ENCODE results near the gene ETV3.

Gene ETV3

DNA sequence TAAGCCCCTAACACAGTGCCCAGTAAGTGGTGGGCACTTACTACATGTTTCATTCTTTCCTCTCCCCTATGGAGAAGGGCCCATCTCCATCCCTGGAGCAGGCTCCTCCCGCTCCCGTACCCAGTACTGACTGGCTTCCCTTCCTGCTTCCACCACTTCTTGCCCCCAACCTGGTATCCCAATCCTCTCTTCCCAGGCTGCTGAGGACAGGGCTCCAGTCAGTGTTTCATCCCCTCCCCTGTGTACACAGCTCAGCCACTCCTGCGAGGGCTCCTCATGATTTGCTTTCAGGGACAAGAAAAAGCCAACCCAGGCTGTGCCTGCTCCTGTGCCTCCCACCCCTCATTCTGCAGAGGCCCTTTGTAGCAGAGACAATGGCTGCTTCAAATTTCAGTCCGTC lies 20.8 kb upstream of the ETV3 start:
- no peak for DNase-seq

GRCh38 chr1:157157501-157158190 lies 19.5 kb upstream of the ETV3 start:
- DNase-seq, result no peak

GRCh38 chr1:157156058-157156541 lies 17.9 kb upstream of the ETV3 start:
- DNase-seq, result peak; percentile 76

GRCh38 chr1:157155658-157156057 lies 17.5 kb upstream of the ETV3 start:
- no peak for DNase-seq

GRCh38 chr1:157154940-157155514 lies 16.8 kb upstream of the ETV3 start:
- peak in 1 of 2 donors; percentile 59 for DNase-seq

- DNase-seq, result no peak
Measured at GRCh38 chr1:157154291-157154690, 16.1 kb upstream of the ETV3 start.

GRCh38 chr1:157153746-157154145 lies 15.6 kb upstream of the ETV3 start:
- no peak for DNase-seq

DNA sequence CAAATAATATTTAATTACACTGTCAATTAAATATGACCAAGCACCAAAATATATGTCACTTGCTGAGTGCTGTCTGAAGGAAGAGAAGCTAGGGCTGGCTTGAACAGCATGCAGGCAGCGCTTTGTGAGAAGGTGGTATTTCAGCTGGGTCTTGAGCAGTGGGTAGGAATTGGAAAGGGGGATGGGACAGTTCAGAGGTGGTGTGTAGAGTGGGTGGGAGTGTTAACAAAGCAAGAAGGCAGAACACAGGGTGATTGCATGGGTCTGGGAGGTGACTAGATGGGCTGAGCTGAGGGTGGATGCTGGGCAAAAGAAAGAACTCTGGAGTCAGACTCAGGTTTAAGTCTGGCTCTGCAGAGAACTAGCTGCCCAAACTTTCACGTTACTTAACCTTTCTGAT lies 14.3 kb upstream of the ETV3 start:
- DNase-seq, result no peak

DNA sequence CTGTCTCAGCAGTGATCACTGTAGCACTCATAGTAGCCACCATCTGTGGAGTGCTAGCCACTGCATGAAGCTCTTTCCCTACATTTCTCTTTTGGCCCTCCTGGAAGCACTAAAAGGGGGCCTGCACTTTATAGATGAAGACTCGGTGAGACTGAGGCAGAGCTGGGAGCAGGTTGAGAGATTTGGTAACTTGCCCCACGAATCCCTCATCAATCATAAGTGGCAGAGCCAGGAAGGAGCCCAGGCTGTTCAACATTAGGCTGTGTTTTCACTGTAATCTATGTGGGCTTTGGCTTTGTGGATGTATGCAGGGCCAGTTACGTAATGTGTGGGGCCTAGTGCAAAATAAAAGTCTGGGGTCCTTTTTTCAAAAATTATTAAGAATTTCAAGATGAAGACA lies 13.3 kb upstream of the ETV3 start:
- no peak for DNase-seq

GRCh38 chr1:157151073-157151472 lies 12.9 kb upstream of the ETV3 start:
- no peak for DNase-seq

DNA sequence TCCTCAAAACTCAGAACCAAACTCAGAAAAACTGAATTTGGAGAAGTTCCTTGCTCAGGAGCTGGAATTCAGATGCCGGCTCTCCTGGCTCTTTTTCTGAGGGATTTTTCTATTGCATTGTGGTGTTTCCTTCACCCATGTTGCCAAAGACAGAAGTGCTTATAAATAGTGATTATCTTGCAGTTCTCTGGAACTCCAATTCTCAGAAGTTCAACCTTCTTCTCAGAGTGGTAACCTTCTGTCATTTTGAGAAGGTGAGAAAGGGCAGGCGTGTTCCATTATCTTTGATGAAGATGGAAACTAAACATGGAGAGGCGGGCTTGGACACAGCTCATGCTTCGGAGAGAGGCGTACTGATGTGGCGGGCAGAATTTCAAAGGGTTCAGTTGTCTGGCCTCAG lies 12.4 kb upstream of the ETV3 start:
- DNase-seq, result no peak

DNA sequence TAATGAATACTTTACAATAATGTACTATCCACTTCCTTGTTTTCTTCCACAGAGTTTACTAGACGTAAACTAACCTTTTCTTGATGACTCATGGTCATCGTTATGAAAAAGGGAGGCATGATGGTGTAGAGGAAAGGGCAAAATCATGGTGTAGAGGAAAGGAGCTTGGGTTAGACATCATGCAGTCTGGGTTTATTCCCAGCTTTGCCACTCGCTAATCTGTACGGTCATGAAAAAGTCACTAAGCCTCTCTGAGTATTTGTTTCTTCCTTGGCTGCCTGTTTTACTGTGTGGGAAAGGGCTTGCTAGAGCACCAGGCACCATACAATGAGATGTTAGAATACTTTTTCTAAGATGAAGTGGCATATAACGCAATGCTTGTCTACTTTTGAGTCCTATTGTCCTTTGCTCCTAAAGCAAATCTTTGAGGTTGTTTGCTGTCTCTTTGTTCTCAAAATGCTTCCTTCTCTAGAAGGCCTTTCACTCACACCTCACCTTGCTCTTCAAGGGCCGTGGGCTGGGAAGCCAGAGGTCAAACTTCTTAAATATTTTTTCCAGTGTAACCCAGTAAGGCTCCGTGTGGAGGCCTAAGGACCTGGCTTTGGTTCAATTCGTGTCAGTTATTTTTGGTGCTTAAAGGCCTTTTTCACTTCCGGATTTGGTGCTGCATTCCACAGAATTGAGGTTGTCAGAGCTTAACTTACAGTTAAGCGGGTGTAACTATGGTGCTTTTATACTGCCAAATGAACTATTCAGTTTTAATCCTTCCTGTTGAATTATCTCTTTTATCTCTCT lies 9.9 kb upstream of the ETV3 start:
- DNase-seq, result no peak

DNA sequence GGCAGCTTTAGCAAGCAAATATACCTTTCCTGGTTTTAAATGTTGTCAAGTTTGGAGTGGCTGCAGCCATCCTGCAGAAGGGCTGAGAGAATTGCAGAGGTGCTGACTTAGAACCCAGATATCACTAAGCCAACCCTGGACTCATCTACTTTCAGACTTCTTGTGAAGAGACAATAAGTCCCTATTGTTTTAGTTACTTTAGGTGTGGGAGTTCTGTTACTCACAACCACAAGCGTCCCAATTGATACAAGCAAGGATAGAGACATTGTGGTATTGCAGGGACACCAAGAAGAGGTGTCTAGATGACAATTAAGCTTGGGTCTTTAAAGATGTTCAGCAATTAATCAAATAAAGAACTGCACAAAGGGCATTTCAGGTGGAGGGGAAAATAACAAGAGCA lies 8.8 kb upstream of the ETV3 start:
- no peak for DNase-seq

DNA sequence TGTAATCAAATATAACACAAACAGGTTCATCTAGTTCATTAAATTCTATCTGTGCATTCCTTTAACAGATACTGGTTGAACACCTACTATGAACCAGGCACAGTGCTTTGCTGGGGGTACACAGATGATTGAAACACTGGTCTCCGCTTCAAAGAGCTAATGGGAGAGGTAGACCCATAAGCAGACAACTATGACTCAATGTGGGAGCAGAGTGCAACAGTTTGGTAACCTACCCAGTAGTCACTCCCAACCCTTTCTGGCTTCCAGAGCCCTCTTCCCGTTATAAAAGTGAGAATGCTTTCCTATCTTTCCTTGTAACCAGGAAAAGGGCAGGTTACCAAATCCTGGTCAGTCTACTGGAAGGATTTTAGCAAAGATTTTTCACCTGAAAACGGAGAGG lies 8.0 kb upstream of the ETV3 start:
- no peak for DNase-seq

DNA sequence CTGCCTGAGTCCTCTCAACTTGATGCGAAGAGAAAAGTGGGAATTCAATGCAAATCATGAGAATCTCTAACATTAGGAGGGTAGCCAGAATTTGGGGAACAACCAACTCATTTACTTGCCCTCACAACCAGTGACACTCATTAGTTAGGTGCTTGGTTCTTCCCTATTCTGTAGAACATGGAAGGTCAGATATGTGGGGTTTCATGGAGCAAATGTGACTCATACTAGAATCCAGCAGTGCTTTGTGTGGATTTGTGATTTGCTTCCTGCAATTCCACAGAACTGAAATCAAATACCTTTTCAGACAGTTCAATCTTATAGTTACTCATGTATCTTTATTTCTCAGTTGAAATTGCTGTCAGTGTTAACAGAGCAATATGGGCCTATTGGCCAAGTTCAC lies 6.9 kb upstream of the ETV3 start:
- no peak for DNase-seq

- DNase-seq, result no peak
Measured at GRCh38 chr1:157144509-157144908, 6.3 kb upstream of the ETV3 start.

DNA sequence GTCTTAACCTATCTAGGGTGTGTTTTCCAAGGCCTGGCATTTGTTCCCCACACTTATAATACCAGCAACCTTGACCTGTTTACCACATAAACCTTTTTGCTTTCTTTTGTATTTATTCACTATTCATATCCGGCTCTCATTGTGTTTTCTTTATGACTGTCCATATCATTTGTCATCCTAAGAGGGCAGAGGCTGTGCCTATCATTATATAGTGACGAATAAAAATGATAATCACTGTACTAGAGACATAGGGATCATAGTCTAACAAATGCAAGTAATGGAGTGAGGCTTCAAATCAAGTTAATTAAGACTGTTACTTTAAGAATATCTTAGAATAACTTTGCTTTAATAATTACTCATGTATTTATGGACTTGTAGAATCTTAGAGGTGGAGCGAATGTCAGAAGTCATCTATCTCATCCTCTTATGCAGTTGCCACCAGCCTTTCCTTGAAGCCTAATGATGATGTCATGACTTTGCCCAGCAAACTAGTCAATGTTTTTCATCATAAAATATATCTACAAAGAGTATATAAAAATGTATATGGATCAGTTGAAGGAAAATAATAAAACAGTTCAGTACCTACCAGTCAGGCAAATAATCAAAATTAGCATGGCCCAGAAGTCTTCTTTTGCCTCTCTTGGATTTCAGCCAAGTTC lies 4.7 kb upstream of the ETV3 start:
- DNase-seq, result no peak

GRCh38 chr1:157142201-157142600 lies 4.0 kb upstream of the ETV3 start:
- no peak for DNase-seq

DNA sequence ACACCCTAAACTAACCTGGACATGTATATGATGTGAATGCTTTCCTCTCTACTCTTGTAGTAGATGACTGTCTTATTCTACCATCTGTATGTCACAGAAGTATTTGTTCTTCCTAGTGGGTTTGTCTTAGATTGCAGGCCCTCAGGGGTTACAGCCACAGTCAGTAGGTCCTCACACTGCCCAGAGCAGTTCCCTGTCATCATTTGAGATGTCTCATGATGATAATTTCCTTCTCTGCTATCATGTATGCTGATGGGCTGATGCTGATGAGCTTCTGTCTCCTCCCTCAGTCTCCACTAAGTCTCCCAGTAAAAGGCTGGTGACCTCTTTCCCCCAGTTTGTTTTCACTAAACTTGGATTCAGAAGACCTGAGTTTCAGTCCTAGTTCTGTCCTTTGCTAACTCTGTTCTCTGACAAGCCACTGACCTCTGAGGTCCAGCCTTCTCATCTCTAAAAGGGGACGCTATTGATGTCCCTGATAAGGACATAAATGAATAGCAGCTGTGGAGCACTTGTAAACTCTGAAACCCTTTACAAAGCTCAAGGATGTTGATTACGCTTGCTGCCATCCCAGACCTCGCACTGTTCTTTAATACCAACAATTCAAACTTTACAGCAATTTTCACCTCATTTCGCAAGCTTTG lies 3.1 kb upstream of the ETV3 start:
- no peak for DNase-seq

DNA sequence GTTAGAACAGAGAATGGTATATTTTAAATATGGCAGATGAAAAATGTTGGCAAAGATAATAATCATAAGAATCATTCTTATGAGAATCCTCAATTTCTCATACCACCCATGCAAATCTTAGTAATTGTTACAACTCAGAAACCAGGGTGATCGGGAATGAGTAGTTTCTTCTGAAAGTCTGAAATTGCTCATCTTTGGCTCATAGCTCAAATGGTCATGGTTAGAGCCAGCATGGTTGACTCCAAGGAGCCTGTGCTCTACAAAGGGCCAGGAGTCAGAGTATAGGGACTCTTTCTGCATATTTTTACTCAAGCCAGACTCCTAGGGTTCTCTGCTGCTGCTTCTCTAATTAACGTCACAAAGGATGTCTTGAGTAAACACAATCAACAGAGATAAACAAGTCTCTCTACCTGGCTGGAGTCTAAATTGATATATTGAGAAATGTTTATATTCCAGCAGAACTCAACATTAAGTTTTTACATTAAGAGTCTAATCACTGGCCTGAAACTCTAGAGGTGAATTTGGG lies 1.9 kb upstream of the ETV3 start:
- no peak for DNase-seq

- DNase-seq, result no peak
Measured at GRCh38 chr1:157139052-157139715, 989 bp upstream of the ETV3 start.
